ENCODE results near the gene TUT4. TPM values are rescaled to one million over a fixed set of nuclear protein-coding genes. Genes with fewer than 3 reads are reported as not detected.

Gene TUT4
- total and polyA plus RNA-seq, 10 donors: 31.7 to 120 (median 79.2) TPM

DNA sequence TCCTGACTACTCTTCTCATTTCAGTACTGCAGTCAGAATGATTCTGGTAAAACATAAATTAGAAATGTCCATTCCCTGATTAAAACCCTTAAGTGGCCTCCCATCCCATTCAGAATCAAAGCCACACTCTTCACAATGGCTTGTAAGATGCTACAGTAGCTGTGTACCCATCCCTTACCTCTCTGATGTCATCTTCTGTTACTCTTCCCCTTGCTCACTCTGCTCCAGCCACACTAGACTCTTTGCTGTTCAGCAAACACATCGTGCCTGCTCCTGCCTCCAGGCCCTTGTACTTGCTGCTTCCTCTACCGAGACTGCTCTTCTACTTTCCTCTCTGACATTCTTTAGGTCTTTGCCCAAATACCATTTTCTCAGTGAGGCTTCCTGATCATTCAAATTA, 45.0 kb upstream of the TUT4 start:
- Histone ChIP-seq H3K36me3 (no peaks in the 10 kb centered on the region), H3K4me3 (no peak overlapping the region), H3K9me3 (no peaks in the 10 kb centered on the region), H3K27ac (no peak overlapping the region), H3K4me1 (peaks cover 0 to 43% (median 19%) of the 10 kb centered on the region in 6 donors), H3K27me3 (replicated peaks in 1 of 7) (peaks cover 0 to 19% (median 0%) of the 10 kb centered on the region in 7 donors)
- no peak for DNase-seq
- intact Hi-C loops (cut with DNase I; ENCODE audit: low total_unique reads): no loop called here
- no peak for TF ChIP-seq POLR2AphosphoS5 (IDR thresholded peaks at IDR 0.05)
- TF ChIP-seq POLR2A (IDR thresholded peaks at IDR 0.05): no peak
- TF ChIP-seq, protein P1, sequence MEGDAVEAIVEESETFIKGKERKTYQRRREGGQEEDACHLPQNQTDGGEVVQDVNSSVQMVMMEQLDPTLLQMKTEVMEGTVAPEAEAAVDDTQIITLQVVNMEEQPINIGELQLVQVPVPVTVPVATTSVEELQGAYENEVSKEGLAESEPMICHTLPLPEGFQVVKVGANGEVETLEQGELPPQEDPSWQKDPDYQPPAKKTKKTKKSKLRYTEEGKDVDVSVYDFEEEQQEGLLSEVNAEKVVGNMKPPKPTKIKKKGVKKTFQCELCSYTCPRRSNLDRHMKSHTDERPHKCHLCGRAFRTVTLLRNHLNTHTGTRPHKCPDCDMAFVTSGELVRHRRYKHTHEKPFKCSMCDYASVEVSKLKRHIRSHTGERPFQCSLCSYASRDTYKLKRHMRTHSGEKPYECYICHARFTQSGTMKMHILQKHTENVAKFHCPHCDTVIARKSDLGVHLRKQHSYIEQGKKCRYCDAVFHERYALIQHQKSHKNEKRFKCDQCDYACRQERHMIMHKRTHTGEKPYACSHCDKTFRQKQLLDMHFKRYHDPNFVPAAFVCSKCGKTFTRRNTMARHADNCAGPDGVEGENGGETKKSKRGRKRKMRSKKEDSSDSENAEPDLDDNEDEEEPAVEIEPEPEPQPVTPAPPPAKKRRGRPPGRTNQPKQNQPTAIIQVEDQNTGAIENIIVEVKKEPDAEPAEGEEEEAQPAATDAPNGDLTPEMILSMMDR (IDR thresholded peaks at IDR 0.05 in 8 of 11, conservative IDR thresholded peaks at IDR 0.05 in 3 of 11): no peak
- WGBS, 5 donors: 68 to 83% (median 74%) methylated on average over 2 of the region's 2 CpGs

DNA sequence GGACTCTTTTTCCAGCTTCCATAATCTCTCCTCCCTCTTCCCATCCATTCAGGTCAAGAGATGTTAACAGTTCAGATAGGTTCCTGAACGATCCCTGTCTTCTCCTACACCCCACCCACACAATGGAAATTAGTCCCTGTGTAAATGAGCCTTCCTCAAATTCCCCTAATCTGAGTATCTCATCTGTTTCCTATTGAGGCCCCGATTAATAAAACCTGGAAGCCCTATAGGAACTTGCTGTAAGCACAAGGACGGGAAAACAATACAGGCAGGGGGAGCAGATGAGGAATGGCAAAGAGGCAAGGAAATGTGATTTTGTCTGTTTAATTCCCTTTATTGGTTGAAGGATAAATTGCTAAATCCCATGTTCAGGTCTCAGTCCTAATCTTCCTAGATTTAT, 42.2 kb upstream of the TUT4 start:
- Histone ChIP-seq H3K4me1 (peaks cover 0 to 31% (median 9%) of the 10 kb centered on the region in 6 donors), H3K27ac (no peak overlapping the region), H3K27me3 (replicated peaks in 1 of 7) (no peaks in the 10 kb centered on the region), H3K4me3 (no peak overlapping the region), H3K36me3 (no peaks in the 10 kb centered on the region), H3K9me3 (no peaks in the 10 kb centered on the region)
- 27 to 39% (median 37%) methylated on average over 3 of the region's 3 CpGs for WGBS, 5 donors
- peak in 1 of 3 donors; percentile 28 for TF ChIP-seq POLR2AphosphoS5 (IDR thresholded peaks at IDR 0.05)
- TF ChIP-seq, protein P1 (IDR thresholded peaks at IDR 0.05 in 8 of 11, conservative IDR thresholded peaks at IDR 0.05 in 3 of 11): no peak
- no peak for TF ChIP-seq POLR2A (IDR thresholded peaks at IDR 0.05)
- no peak for DNase-seq
- intact Hi-C loops (cut with DNase I; ENCODE audit: low total_unique reads): no loop called here

DNA sequence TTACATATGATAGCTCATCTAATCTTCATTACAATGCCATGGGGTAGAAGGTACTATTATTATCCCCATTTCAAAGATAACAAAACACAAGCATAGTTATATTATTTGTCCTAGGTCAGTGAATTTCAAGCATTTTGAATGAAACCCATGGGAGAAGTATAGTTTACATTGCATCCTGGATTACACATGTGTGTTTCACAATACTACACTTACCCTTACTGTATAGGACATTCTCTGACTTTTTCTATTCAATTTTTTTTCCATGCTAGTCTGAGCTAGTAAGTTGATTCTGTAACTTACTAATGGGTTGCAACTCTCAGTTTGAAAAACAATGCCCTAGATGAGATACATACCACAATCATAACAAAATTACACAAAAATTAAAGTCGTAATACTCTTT, 40.6 kb upstream of the TUT4 start:
- Histone ChIP-seq H3K4me1 (peaks cover 0 to 36% (median 10%) of the 10 kb centered on the region in 6 donors), H3K4me3 (no peak overlapping the region), H3K27ac (peak overlapping the region in 1 of 8 donors; percentile 28), H3K36me3 (no peaks in the 10 kb centered on the region), H3K9me3 (no peaks in the 10 kb centered on the region), H3K27me3 (replicated peaks in 1 of 7) (no peaks in the 10 kb centered on the region)
- WGBS, 5 donors: 85 to 100% (median 91%) methylated on average over 1 of the region's 1 CpG
- DNase-seq: no peak
- intact Hi-C loops (cut with DNase I; ENCODE audit: low total_unique reads): no loop called here
- no peak for TF ChIP-seq POLR2AphosphoS5 (IDR thresholded peaks at IDR 0.05)
- TF ChIP-seq, protein P1 (IDR thresholded peaks at IDR 0.05 in 8 of 11, conservative IDR thresholded peaks at IDR 0.05 in 3 of 11): no peak
- TF ChIP-seq POLR2A (IDR thresholded peaks at IDR 0.05): no peak

DNA sequence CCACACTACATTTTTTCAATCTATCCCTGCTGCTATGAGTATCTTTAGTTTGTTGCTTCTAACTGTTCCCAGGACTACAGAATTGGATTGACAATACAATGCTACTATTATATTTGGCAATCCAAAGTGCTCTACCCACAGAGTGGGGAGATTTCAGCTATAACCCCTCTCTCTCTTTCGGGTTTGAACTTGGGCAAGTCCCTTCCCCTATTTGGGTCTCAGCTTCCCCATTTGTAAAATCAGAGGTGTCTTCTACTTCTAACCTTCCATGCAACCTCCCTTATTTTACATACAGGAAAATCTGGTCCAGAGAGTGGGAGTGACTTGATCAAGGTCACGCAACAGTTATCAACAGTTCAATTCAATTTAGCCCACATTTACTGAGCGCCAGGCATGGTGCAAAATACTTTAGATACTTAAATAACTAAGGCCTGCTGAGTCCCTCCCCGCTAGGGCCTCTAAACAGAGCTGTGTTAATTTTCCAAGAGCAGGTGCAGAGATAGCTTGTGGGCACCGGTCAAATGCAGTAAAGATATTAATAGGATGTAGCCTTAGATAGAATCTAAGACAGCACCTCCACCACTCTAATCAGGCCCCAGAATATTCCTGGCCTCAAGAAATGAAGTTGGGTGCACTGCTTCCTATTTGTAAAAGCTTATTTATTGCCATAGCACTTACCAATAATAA, 39.9 kb upstream of the TUT4 start:
- intact Hi-C loops (cut with DNase I; ENCODE audit: low total_unique reads): no loop called here
- peak overlapping the region in 1 of 8 donors; percentile 28 for H3K27ac ChIP-seq
- TF ChIP-seq, protein P1 (IDR thresholded peaks at IDR 0.05 in 8 of 11, conservative IDR thresholded peaks at IDR 0.05 in 3 of 11): no peak
- TF ChIP-seq POLR2AphosphoS5 (IDR thresholded peaks at IDR 0.05): no peak
- TF ChIP-seq POLR2A (IDR thresholded peaks at IDR 0.05): no peak
- no peak overlapping the region for H3K4me3 ChIP-seq
- no peaks in the 10 kb centered on the region for H3K9me3 ChIP-seq
- DNase-seq: no peak
- H3K36me3 ChIP-seq: no peaks in the 10 kb centered on the region
- H3K27me3 ChIP-seq (replicated peaks in 1 of 7): no peaks in the 10 kb centered on the region
- H3K4me1 ChIP-seq: peaks cover 0 to 44% (median 11%) of the 10 kb centered on the region in 6 donors
- 68 to 82% (median 73%) methylated on average over 5 of the region's 5 CpGs for WGBS, 5 donors
